GM12878 (cell line): Measurements from ENCODE around the gene ATG14. TPM values are rescaled to one million over a fixed set of nuclear protein-coding genes. Genes with fewer than 3 reads are reported as not detected.

Experiments used
- ATAC-seq: fragments of 200-7000 bp; cut with Tn5 transposase; 3 replicates; pipeline ENCODE4 v1.9.1; 2020; ENCODE audit warnings: mild to moderate bottlenecking, moderate library complexity
- BruUV-seq: library from RNA; stranded (reverse); fragments of 400-500 nt; replicated peaks from 2 replicates; lab custom pipeline; 2021; lab: Mats Ljungman, UMichigan
- CTCF ChIA-PET: fragments of 300-600 bp; sonication (Branson Sonifier 250); formaldehyde crosslinking; extraction: SDS; loops from one replicate; lab custom pipeline; 2021; ENCODE audit warnings: inconsistent platforms; lab: Yijun Ruan, JAX
- POLR2A ChIA-PET: fragments of 350-600 bp; formaldehyde crosslinking; extraction: SDS; loops from one replicate; lab custom pipeline; 2021; ENCODE audit warnings: inconsistent platforms; lab: Charles Lee
- RAD21 ChIA-PET: fragments of 300-600 bp; sonication (Branson Sonifier 250); formaldehyde crosslinking; loops from one replicate; lab custom pipeline; 2023; ENCODE audit warnings: antibody characterized with exemption; ENCODE audit not compliant: unreplicated experiment; lab: Charles Lee
- SMC1A ChIA-PET: fragments of 300-600 bp; sonication (Branson Sonifier 250); formaldehyde crosslinking; loops from one replicate; lab custom pipeline; 2023; ENCODE audit not compliant: unreplicated experiment, uncharacterized antibody; lab: Charles Lee
- DNase-seq: peaks from one replicate; pipeline ENCODE4 v3.0.0-alpha.2; 2011; ENCODE audit warnings: low read depth, low spot score
- FAIRE-seq: peaks from 3 replicates; lab custom pipeline; 2011; peaks lifted over from hg19 to GRCh38; lab: Jason Lieb, UNC
- H2AFZ ChIP-seq: 2 replicates; pipeline ENCODE4 v1.6.0; 2011; ENCODE audit warnings: low read depth, low read length, control low read depth; ENCODE audit not compliant: control insufficient read depth
- H3K27ac ChIP-seq: 2 replicates; pipeline ENCODE4 v1.5.1; 2011; ENCODE audit warnings: control low read depth; ENCODE audit not compliant: control insufficient read depth, insufficient read depth
- H3K27me3 ChIP-seq, 2 experiments: replicated peaks in 1 of 2; 2 replicates each; pipeline versions ENCODE4 v1.6.0 to v1.6.1; 2011; ENCODE audit warnings: low read length in 1 of 2; ENCODE audit not compliant: control insufficient read depth in 2 of 2, insufficient read depth in 2 of 2
- H3K36me3 ChIP-seq, 2 experiments: 2 replicates each; pipeline ENCODE4 v1.5.1; 2011; ENCODE audit warnings: low read length in 1 of 2; ENCODE audit not compliant: control insufficient read depth in 2 of 2, insufficient read depth in 2 of 2
- H3K4me1 ChIP-seq: 2 replicates; pipeline ENCODE4 v1.6.1; 2011; ENCODE audit warnings: mild to moderate bottlenecking, low read length, moderate library complexity, mixed read lengths; ENCODE audit not compliant: control insufficient read depth, insufficient read depth
- H3K4me2 ChIP-seq: 2 replicates; pipeline ENCODE4 v1.6.0; 2011; ENCODE audit warnings: control low read depth; ENCODE audit not compliant: control insufficient read depth, insufficient read depth
- H3K4me3 ChIP-seq: fragments of 200-600 bp; sonication (generic); 2 replicates; pipeline ENCODE4 v1.5.1; 2016
- H3K79me2 ChIP-seq: 2 replicates; pipeline ENCODE4 v1.6.0; 2011; ENCODE audit warnings: low read length; ENCODE audit not compliant: control insufficient read depth, insufficient read depth
- H3K9ac ChIP-seq: 2 replicates; pipeline ENCODE4 v1.8.0; 2011; ENCODE audit warnings: low read length, control low read depth, mixed read lengths; ENCODE audit not compliant: control insufficient read depth, insufficient read depth
- H3K9me3 ChIP-seq: replicated peaks from 3 replicates; pipeline ENCODE4 v1.5.1; 2011; ENCODE audit warnings: mild to moderate bottlenecking, low read length; ENCODE audit not compliant: control insufficient read depth, insufficient read depth
- H4K20me1 ChIP-seq: 2 replicates; pipeline ENCODE4 v1.6.0; 2011; ENCODE audit not compliant: control insufficient read depth, insufficient read depth
- MYC ChIP-seq: IDR thresholded peaks from 2 replicates; pipeline ENCODE4 v1.6.1; 2011; ENCODE audit warnings: mild to moderate bottlenecking, low read length, moderate library complexity, inconsistent platforms; ENCODE audit not compliant: insufficient read depth, insufficient replicate concordance, insufficient read length, severe bottlenecking
- POLR2A ChIP-seq: IDR thresholded peaks from 2 replicates; pipeline ENCODE4 v1.6.1; 2011; ENCODE audit warnings: low read depth, mild to moderate bottlenecking, low read length
- SRF ChIP-seq, 2 experiments: IDR thresholded peaks; 2 replicates each; pipeline ENCODE4 v1.6.1; 2011; ENCODE audit warnings: low read depth in 2 of 2, low read length in 2 of 2, mild to moderate bottlenecking in 1 of 2, moderate library complexity in 1 of 2
- STAT3 ChIP-seq: IDR thresholded peaks from 2 replicates; pipeline ENCODE4 v1.6.1; 2011; ENCODE audit warnings: low read depth, low read length, improper control_type of control experiment
- TARDBP ChIP-seq: IDR thresholded peaks from 2 replicates; pipeline ENCODE4 v1.6.1; 2016; ENCODE audit warnings: borderline replicate concordance
- TBL1XR1 ChIP-seq: IDR thresholded peaks from 2 replicates; pipeline ENCODE4 v1.6.1; 2012; ENCODE audit warnings: low read depth, low read length, improper control_type of control experiment
- WRNIP1 ChIP-seq: IDR thresholded peaks from 2 replicates; pipeline ENCODE4 v1.6.1; 2011; ENCODE audit warnings: low read depth, low read length, improper control_type of control experiment, borderline replicate concordance
- WGBS: methylation state at CpG from one replicate; pipeline ENCODE4 v1.1.6; 2016; ENCODE audit warnings: low lambda C conversion rate; ENCODE audit not compliant: insufficient replicate concordance, insufficient coverage; ENCODE audit errors: missing lambda C conversion rate; 5-methylcytosine and 5-hydroxymethylcytosine counted together
- in situ Hi-C: fragments of 300-500 bp; cut with MboI; formaldehyde crosslinking; loops from 9 replicates; pipeline ENCODE4 v1.14.3; 2018; ENCODE audit warnings: mixed read lengths
- intact Hi-C: fragments of 100-400 bp; cut with micrococcal nuclease; formaldehyde crosslinking; loops from one replicate; pipeline ENCODE4 v1.14.2; 2022; ENCODE audit not compliant: unreplicated experiment
- polyA plus RNA-seq, 11 experiments: library from polyadenylated mRNA; depleted of rRNA in 4 of 11; unstranded in 6 of 11; stranded (reverse) in 5 of 11; fragments of >200 nt; fragmentation: Nextera tagmentation in 4 of 11; fragmentation: Illumina TruSeq in 1 of 11; extraction: Ambion mirVana in 4 of 11; extraction: Trizol in 1 of 11; gene quantifications; 1 replicate in 1 of 11; 2 replicates in 10 of 11; pipeline versions ENCODE4 v1.2.1 to v1.2.3, GENCODE V29; 2011 to 2016; ENCODE audit warnings: inconsistent platforms in 2 of 11, missing spikeins in 2 of 11, low read depth in 1 of 11
- total RNA-seq, 4 experiments: library from RNA; depleted of rRNA in 3 of 4; stranded (reverse); fragments of >200 nt in 3 of 4; fragmentation: Illumina TruSeq in 1 of 4; extraction: Trizol in 1 of 4; gene quantifications; 2 replicates each; pipeline versions ENCODE4 v1.2.1 to v1.2.3, GENCODE V29; 2013 to 2021
- TF ChIP-seq, protein P1 (sequence below): fragments of 450-650 bp; formaldehyde crosslinking; IDR thresholded peaks from 2 replicates; pipeline ENCODE4 v1.4.0; 2022; ENCODE audit warnings: mild to moderate bottlenecking, moderate library complexity
- TF ChIP-seq, protein P2 (sequence below): IDR thresholded peaks from 2 replicates; pipeline ENCODE4 v1.6.1; 2012; ENCODE audit warnings: improper control_type of control experiment, low read depth, low read length; ENCODE audit not compliant: insufficient replicate concordance

Gene ATG14
- total and polyA plus RNA-seq, 10 of the 15 experiments (the other 5 are each of a cell fraction or from before 2014, with no cell fraction given): 1.1 to 6.4 (median 5.0) TPM

DNA sequence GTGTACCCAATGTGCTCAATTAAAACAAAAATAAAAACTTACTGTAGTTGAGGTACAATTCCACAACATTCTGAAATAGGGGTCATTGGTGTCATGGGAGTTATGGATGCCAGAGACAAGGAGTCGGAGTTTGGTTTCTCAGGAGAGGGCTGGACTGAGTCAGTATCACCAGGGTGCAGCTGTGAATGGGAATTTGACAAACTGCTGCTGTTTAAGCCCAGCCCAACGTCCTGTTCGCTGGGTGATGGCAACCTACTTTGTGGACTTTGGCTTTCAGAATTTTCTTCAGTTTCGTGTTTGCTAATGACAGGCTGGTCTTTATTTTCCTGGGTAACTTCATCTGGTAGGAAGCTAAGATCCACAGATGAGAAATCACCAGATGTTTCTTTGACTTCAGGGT lies 24.9 kb upstream of the ATG14 start:
- 43% methylated on average over 4 of the region's 4 CpGs for WGBS
- BruUV-seq: no TSS peak
- H4K20me1 ChIP-seq: no peaks in the 10 kb centered on the region
- H3K4me1 ChIP-seq: no peaks in the 10 kb centered on the region
- no peaks in the 10 kb centered on the region for H3K9me3 ChIP-seq
- H2AFZ ChIP-seq: no peak overlapping the region
- DNase-seq (no peak), ATAC-seq (no peak), FAIRE-seq (no peak)
- H3K4me2 ChIP-seq: no peak overlapping the region
- ChIA-PET SMC1A (interaction anchor here (0.9 to 2.5 kb wide), 4 partner anchors 9 to 295 kb away, joined by 3 to 8 read pairs (median 4); no protein-coding TSS in a partner anchor), RAD21 (interaction anchor here (0.9 to 3.0 kb wide), 3 partner anchors 10 to 1038 kb away, joined by 3 to 6 read pairs (median 3); no protein-coding TSS in a partner anchor), CTCF (interaction anchor here (1.3 to 2.4 kb wide), 4 partner anchors 8 to 23 kb away, joined by 3 to 10 read pairs (median 6); no protein-coding TSS in a partner anchor), POLR2A (no interaction called here)
- TF ChIP-seq TBL1XR1: no peak
- TF ChIP-seq STAT3: no peak
- TF ChIP-seq, protein P1, sequence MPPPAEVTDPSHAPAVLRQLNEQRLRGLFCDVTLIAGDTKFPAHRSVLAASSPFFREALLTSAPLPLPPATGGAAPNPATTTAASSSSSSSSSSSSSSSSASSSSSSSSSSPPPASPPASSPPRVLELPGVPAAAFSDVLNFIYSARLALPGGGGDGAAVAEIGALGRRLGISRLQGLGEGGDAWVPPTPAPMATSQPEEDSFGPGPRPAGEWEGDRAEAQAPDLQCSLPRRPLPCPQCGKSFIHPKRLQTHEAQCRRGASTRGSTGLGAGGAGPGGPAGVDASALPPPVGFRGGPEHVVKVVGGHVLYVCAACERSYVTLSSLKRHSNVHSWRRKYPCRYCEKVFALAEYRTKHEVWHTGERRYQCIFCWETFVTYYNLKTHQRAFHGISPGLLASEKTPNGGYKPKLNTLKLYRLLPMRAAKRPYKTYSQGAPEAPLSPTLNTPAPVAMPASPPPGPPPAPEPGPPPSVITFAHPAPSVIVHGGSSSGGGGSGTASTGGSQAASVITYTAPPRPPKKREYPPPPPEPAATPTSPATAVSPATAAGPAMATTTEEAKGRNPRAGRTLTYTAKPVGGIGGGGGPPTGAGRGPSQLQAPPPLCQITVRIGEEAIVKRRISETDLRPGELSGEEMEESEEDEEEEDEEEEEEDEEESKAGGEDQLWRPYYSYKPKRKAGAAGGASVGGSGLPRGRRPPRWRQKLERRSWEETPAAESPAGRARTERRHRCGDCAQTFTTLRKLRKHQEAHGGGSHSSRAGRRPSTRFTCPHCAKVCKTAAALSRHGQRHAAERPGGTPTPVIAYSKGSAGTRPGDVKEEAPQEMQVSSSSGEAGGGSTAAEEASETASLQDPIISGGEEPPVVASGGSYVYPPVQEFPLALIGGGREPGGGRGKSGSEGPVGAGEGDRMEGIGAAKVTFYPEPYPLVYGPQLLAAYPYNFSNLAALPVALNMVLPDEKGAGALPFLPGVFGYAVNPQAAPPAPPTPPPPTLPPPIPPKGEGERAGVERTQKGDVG (CRISPR knock-in tag): no peak
- TF ChIP-seq SRF (IDR thresholded peaks at IDR 0.05; ENCODE audit: low read depth in 2 of 2, low read length in 2 of 2): no peak
- TF ChIP-seq, protein P2, sequence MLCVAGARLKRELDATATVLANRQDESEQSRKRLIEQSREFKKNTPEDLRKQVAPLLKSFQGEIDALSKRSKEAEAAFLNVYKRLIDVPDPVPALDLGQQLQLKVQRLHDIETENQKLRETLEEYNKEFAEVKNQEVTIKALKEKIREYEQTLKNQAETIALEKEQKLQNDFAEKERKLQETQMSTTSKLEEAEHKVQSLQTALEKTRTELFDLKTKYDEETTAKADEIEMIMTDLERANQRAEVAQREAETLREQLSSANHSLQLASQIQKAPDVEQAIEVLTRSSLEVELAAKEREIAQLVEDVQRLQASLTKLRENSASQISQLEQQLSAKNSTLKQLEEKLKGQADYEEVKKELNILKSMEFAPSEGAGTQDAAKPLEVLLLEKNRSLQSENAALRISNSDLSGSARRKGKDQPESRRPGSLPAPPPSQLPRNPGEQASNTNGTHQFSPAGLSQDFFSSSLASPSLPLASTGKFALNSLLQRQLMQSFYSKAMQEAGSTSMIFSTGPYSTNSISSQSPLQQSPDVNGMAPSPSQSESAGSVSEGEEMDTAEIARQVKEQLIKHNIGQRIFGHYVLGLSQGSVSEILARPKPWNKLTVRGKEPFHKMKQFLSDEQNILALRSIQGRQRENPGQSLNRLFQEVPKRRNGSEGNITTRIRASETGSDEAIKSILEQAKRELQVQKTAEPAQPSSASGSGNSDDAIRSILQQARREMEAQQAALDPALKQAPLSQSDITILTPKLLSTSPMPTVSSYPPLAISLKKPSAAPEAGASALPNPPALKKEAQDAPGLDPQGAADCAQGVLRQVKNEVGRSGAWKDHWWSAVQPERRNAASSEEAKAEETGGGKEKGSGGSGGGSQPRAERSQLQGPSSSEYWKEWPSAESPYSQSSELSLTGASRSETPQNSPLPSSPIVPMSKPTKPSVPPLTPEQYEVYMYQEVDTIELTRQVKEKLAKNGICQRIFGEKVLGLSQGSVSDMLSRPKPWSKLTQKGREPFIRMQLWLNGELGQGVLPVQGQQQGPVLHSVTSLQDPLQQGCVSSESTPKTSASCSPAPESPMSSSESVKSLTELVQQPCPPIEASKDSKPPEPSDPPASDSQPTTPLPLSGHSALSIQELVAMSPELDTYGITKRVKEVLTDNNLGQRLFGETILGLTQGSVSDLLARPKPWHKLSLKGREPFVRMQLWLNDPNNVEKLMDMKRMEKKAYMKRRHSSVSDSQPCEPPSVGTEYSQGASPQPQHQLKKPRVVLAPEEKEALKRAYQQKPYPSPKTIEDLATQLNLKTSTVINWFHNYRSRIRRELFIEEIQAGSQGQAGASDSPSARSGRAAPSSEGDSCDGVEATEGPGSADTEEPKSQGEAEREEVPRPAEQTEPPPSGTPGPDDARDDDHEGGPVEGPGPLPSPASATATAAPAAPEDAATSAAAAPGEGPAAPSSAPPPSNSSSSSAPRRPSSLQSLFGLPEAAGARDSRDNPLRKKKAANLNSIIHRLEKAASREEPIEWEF: no peak
- TF ChIP-seq WRNIP1: no peak
- no peak for TF ChIP-seq POLR2A
- no peak for TF ChIP-seq TARDBP
- TF ChIP-seq MYC: no peak
- H3K36me3 ChIP-seq: no peaks in the 10 kb centered on the region
- no peak overlapping the region for H3K27ac ChIP-seq
- no peaks in the 10 kb centered on the region for H3K79me2 ChIP-seq
- intact Hi-C loops: no loop called here
- H3K4me3 ChIP-seq: no peak overlapping the region
- in situ Hi-C loops: loop anchor here (5.0 kb wide), 1 partner anchor 906 kb away; no protein-coding TSS in a partner anchor
- H3K9ac ChIP-seq: no peak overlapping the region
- H3K27me3 ChIP-seq: no peaks in the 10 kb centered on the region
